ACC112 (cell line): Measurements from ENCODE around the gene ZYG11B.
A peak's percentile ranks its signal among the peaks of the same experiment; 100 is the strongest.
"Not testable (repeated sequence)": the region's sequence is repeated elsewhere in the genome, so short reads cannot be mapped to it uniquely, and the experiment has no call there.

Experiments
- H2AFZ ChIP-seq: fragments of 200-600 bp; sonication (generic); one replicate; pipeline ENCODE4 v1.6.0; 2017; ENCODE audit warnings: antibody characterized with exemption, low read length; ENCODE audit not compliant: unreplicated experiment
- H3K27ac ChIP-seq: fragments of 200-600 bp; sonication (generic); 2 replicates; pipeline ENCODE4 v1.5.1; 2014; ENCODE audit warnings: low read depth, mild to moderate bottlenecking, antibody characterized with exemption, low read length, moderate library complexity
- H3K27me3 ChIP-seq: fragments of 200-600 bp; sonication (generic); 2 replicates; pipeline ENCODE4 v1.6.1; 2014; ENCODE audit warnings: mild to moderate bottlenecking, antibody characterized with exemption, low read length, moderate library complexity, mixed read lengths; ENCODE audit not compliant: insufficient read depth
- H3K36me3 ChIP-seq: fragments of 200-600 bp; sonication (generic); 2 replicates; pipeline ENCODE4 v1.6.1; 2016; ENCODE audit warnings: mild to moderate bottlenecking, antibody characterized with exemption, low read length, moderate library complexity, mixed read lengths; ENCODE audit not compliant: insufficient read depth
- H3K4me1 ChIP-seq: fragments of 200-600 bp; sonication (generic); one replicate; pipeline ENCODE4 v1.6.1; 2016; ENCODE audit warnings: low read length, mixed read lengths; ENCODE audit not compliant: insufficient read depth, unreplicated experiment, control insufficient read depth
- H3K4me3 ChIP-seq: fragments of 200-600 bp; sonication (generic); 2 replicates; pipeline ENCODE4 v1.5.1; 2014; ENCODE audit warnings: mild to moderate bottlenecking, low read depth, low read length
- H3K79me2 ChIP-seq: fragments of 200-600 bp; sonication (generic); one replicate; pipeline ENCODE4 v1.6.0; 2016; ENCODE audit warnings: low read length; ENCODE audit not compliant: control insufficient read depth, unreplicated experiment, insufficient read depth

The ZYG11B gene

GRCh38 chr1:52707927-52708655, 18.2 kb upstream of the ZYG11B start:
- peak overlapping the region; percentile 27; the same call in 1 of the 2 replicates for H3K27ac ChIP-seq
- no peaks in the 10 kb centered on the region for H3K27me3 ChIP-seq
- H3K36me3 ChIP-seq: no peaks in the 10 kb centered on the region
- peaks cover 6% of the 10 kb centered on the region for H3K4me1 ChIP-seq
- no peak overlapping the region for H3K4me3 ChIP-seq
- H2AFZ ChIP-seq: peak overlapping the region; percentile 21
- H3K79me2 ChIP-seq: no peaks in the 10 kb centered on the region

- no peaks in the 10 kb centered on the region for H3K36me3 ChIP-seq
- peaks cover 6% of the 10 kb centered on the region for H3K4me1 ChIP-seq
- no peak overlapping the region for H2AFZ ChIP-seq
- no peaks in the 10 kb centered on the region for H3K27me3 ChIP-seq
- no peak overlapping the region for H3K27ac ChIP-seq
- no peaks in the 10 kb centered on the region for H3K79me2 ChIP-seq
- H3K4me3 ChIP-seq: no peak overlapping the region
Measured at GRCh38 chr1:52709016-52709415, 17.2 kb upstream of the ZYG11B start.

- no peaks in the 10 kb centered on the region for H3K79me2 ChIP-seq
- no peaks in the 10 kb centered on the region for H3K36me3 ChIP-seq
- H3K4me3 ChIP-seq: no peak overlapping the region
- H3K4me1 ChIP-seq: no peaks in the 10 kb centered on the region
- no peak overlapping the region for H3K27ac ChIP-seq
- no peak overlapping the region for H2AFZ ChIP-seq
- no peaks in the 10 kb centered on the region for H3K27me3 ChIP-seq
Measured at GRCh38 chr1:52713590-52713989, 12.7 kb upstream of the ZYG11B start.

GRCh38 chr1:52715296-52715695, 11.0 kb upstream of the ZYG11B start:
- H3K27me3 ChIP-seq: not testable (repeated sequence)

GRCh38 chr1:52723260-52723659, 3.0 kb upstream of the ZYG11B start:
- no peaks in the 10 kb centered on the region for H3K36me3 ChIP-seq
- no peak overlapping the region for H3K27ac ChIP-seq
- H3K27me3 ChIP-seq: no peaks in the 10 kb centered on the region
- no peak overlapping the region for H2AFZ ChIP-seq
- H3K79me2 ChIP-seq: peaks cover 16% of the 10 kb centered on the region
- H3K4me3 ChIP-seq: no peak overlapping the region
- H3K4me1 ChIP-seq: peaks cover 3% of the 10 kb centered on the region

More at GRCh38 chr1:52715296-52715695, 11.0 kb upstream of the ZYG11B start:
- H3K4me3 ChIP-seq, H3K4me1 ChIP-seq, H3K79me2 ChIP-seq, H3K36me3 ChIP-seq, H3K27ac ChIP-seq, H2AFZ ChIP-seq: not testable (repeated sequence)

GRCh38 chr1:52725903-52726264, 369 bp upstream of the ZYG11B start:
- Histone ChIP-seq H3K27me3 (no peaks in the 10 kb centered on the region), H3K36me3 (no peaks in the 10 kb centered on the region), H2AFZ (peak overlapping the region; percentile 99), H3K4me1 (peaks cover 3% of the 10 kb centered on the region), H3K79me2 (peaks cover 36% of the 10 kb centered on the region), H3K27ac (no peak overlapping the region), H3K4me3 (peak overlapping the region; percentile 95)

- Histone ChIP-seq H2AFZ (peak overlapping the region; percentile 78), H3K79me2 (peaks cover 40% of the 10 kb centered on the region), H3K27ac (no peak overlapping the region)
Measured at GRCh38 chr1:52727114-52727586, 897 bp downstream of the ZYG11B start.

GRCh38 chr1:52727956-52728656, 1.9 kb downstream of the ZYG11B start:
- Histone ChIP-seq H3K79me2 (peaks cover 40% of the 10 kb centered on the region), H3K4me1 (peaks cover 3% of the 10 kb centered on the region), H3K36me3 (no peaks in the 10 kb centered on the region), H2AFZ (no peak overlapping the region), H3K4me3 (peak overlapping the region; percentile 48), H3K27ac (no peak overlapping the region), H3K27me3 (no peaks in the 10 kb centered on the region)

More at GRCh38 chr1:52727114-52727586, 897 bp downstream of the ZYG11B start:
- peaks cover 3% of the 10 kb centered on the region for H3K4me1 ChIP-seq
- no peaks in the 10 kb centered on the region for H3K36me3 ChIP-seq
- no peaks in the 10 kb centered on the region for H3K27me3 ChIP-seq
- peak overlapping the region; percentile 95 for H3K4me3 ChIP-seq

GRCh38 chr1:52733368-52733767, 7.1 kb downstream of the ZYG11B start:
- Histone ChIP-seq H2AFZ (no peak overlapping the region), H3K36me3 (no peaks in the 10 kb centered on the region), H3K79me2 (peaks cover 40% of the 10 kb centered on the region), H3K4me3 (no peak overlapping the region), H3K27ac (no peak overlapping the region), H3K27me3 (no peaks in the 10 kb centered on the region), H3K4me1 (no peaks in the 10 kb centered on the region)

- not testable (repeated sequence) for H3K27me3 ChIP-seq, H3K27ac ChIP-seq, H3K36me3 ChIP-seq, H3K4me3 ChIP-seq, H3K4me1 ChIP-seq, H2AFZ ChIP-seq
- peaks cover 33% of the 10 kb centered on the region for H3K79me2 ChIP-seq
Measured at GRCh38 chr1:52735371-52735770, 9.1 kb downstream of the ZYG11B start.

- H3K4me3 ChIP-seq: no peak overlapping the region
- no peaks in the 10 kb centered on the region; the same call in 1 of the 2 replicates for H3K36me3 ChIP-seq
- H2AFZ ChIP-seq: no peak overlapping the region
- no peaks in the 10 kb centered on the region for H3K27me3 ChIP-seq
- no peaks in the 10 kb centered on the region for H3K4me1 ChIP-seq
- peaks cover 34% of the 10 kb centered on the region for H3K79me2 ChIP-seq
- no peak overlapping the region for H3K27ac ChIP-seq
Measured at GRCh38 chr1:52738148-52738547, 11.9 kb downstream of the ZYG11B start.
